VCaP (cell line): ENCODE results near the gene TFRC.
"Not testable (repeated sequence)": the region's sequence is repeated elsewhere in the genome, so short reads cannot be mapped to it uniquely, and the experiment has no call there.

ENCODE experiments used
- H3K27ac ChIP-seq: fragments of 450-650 bp; 2 replicates; pipeline ENCODE4 v1.5.1; 2017
- TF ChIP-seq, protein P1 (sequence below): fragments of 450-650 bp; conservative IDR thresholded peaks from 2 replicates; pipeline ENCODE4 v1.5.1; 2017; ENCODE audit warnings: mild to moderate bottlenecking, moderate library complexity

The TFRC gene

DNA sequence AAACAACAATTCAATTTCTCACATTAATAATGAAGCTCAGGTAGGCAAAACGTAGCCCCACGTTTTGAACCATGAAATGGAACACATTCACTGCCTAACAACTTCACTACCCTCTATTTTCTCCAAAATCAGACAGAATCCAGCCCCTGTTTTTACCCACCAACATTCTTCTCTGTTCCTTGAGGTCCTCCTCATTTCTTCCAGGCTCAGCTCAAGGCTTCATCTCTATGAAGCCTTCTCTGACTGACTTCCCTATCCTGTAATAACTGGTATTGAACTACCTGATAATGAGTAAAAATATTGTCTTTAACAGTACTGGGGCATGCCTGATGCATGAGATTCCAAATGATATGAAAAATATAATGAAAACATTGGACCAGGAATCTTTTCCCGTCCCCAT lies 2.2 kb downstream of the TFRC start:
- TF ChIP-seq, protein P1, sequence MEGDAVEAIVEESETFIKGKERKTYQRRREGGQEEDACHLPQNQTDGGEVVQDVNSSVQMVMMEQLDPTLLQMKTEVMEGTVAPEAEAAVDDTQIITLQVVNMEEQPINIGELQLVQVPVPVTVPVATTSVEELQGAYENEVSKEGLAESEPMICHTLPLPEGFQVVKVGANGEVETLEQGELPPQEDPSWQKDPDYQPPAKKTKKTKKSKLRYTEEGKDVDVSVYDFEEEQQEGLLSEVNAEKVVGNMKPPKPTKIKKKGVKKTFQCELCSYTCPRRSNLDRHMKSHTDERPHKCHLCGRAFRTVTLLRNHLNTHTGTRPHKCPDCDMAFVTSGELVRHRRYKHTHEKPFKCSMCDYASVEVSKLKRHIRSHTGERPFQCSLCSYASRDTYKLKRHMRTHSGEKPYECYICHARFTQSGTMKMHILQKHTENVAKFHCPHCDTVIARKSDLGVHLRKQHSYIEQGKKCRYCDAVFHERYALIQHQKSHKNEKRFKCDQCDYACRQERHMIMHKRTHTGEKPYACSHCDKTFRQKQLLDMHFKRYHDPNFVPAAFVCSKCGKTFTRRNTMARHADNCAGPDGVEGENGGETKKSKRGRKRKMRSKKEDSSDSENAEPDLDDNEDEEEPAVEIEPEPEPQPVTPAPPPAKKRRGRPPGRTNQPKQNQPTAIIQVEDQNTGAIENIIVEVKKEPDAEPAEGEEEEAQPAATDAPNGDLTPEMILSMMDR = no peak
- H3K27ac ChIP-seq = peak overlapping the region; percentile 96

DNA sequence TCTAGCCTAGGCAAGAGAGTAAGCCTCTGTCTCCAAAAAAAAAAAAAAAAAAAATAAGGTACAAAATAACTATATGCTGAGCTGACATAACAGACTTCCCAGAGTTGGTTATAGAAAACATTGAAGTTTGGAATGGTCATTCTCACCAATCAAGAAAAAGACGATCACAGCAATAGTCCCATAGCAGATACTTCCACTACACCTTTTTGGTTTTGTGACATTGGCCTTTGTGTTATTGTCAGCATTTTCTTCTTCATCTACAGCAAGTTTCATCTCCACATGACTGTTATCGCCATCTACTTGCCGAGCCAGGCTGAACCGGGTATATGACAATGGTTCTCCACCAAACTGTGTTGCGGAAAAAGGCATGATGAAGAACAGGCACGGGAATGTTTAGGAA lies 6.9 kb downstream of the TFRC start:
- TF ChIP-seq, protein P1 = no peak

DNA sequence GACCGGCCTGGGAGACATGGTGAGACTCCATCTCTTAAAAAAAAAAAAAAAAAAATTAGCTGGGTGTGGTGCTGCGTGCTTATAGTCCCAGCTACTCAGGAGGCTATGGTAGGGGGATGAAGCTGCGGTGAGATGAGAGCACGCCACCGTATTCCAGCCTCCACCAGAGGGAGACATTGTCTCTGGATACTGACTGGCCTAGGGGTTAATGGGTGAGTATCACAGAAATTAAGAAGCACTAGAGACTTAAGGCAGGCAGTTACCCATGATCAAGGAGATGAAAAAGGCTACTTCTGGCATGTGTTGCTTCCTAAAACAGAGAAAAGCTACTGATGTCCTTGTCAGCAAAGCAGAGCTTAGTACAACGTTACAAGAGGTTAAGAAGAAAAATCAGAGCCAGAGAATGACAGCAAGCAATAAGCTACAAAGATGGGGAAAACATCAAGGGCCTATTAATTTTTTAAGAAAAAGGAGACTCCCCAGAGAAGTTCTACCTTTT lies 8.6 kb downstream of the TFRC start:
- H3K27ac ChIP-seq = peak overlapping the region; percentile 16; the same call in 1 of the 2 replicates
- TF ChIP-seq, protein P1 = peak; percentile 88

More for the DNA sequence above, 6.9 kb downstream of the TFRC start:
- no peak overlapping the region for H3K27ac ChIP-seq

DNA sequence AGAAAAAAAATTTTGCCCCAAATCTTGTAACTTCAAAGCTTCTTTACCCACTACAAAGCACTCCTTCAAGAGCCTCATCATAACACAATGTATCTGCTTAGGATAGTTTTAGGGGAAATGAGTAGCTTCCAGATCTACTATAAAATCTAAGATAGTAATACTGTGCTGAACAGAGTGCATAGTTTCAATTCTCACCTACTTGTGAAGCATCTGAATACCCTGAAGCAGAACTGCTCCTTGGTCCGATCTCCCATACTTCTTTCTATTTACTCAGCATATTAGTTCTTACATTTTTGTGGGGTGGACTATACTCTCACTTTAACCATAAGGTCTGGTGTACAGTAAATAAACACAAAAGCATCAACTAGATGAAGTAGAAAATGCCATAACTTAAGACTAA lies 9.6 kb downstream of the TFRC start:
- H3K27ac ChIP-seq = peak overlapping the region; percentile 16; the same call in 1 of the 2 replicates
- TF ChIP-seq, protein P1 = no peak

DNA sequence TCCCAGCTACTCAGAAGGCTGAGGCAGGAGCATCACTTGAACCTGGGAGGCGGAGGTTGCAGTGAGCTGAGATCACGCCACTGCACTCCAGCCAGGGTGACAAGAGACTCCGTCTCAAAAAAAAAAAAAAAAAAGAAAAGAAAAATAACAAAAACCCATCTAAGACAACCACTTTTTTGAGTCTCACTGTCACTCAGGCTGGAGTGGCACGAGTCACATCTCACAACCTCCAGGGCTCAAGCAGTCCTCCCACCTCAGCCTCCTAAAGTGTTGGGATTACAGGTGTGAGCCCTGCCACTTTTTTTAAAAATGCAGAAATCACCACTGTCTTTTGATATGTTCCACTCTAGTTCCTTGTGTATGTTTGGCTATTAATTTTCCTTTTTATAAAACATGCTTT lies 13.1 kb downstream of the TFRC start:
- H3K27ac ChIP-seq = not testable (repeated sequence)

DNA sequence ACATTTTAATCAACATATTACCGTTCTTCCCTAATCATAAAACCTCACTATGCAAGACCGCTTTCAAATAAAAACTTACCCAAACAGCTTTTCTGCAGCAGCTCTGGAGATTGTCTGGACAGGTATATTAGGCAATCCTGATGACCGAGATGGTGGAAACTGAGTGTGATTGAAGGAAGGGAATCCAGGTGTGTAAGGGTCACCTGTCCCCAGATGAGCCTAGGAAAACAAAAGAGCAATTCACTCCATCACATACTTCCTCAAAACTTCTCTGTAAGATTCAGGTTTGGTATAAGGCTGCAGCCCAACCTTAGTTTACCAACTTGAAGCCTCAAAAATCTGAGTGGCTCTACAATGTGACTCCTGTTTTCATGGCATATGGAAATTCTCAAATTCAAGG lies 14.5 kb downstream of the TFRC start:
- TF ChIP-seq, protein P1 = no peak
- no peak overlapping the region; the same call in 1 of the 2 replicates for H3K27ac ChIP-seq

DNA sequence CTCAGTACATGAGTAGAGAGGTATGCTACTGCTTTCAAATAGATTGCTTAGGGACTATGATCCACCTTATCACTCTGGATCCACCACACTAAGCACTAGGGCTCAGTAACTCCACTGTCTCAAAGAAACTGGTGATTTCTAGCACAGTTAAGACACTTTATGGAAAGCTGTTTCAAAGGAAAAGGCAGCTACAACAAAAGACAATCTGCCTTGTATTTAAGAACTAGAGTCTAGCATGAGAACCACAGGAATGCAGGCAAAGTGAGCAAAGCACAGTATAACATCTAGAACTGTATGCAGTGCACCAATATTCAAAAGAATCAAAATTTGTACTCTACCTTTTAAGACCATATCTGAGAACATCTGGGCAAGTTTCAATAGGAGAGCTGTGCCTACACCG lies 17.9 kb downstream of the TFRC start:
- TF ChIP-seq, protein P1 = no peak
- H3K27ac ChIP-seq = no peak overlapping the region

DNA sequence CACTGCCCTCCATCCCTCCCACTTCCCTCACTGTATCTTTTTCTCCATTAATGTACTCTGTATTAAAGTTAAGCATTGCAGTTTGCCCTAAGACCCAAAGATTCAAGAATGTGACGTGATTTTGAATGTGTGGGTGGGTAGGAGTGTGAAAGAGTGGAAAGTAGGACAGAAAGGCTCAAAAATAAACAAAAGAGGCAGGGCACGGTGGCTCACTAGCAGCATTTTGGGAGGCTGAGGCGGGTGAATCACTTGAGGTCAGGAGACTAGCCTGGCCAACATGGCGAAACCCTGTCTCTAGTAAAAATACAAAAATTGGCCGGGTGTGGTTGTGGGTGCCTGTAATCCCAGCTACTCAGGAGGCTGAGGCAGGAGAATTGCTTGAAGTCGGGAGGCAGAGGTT lies 18.4 kb downstream of the TFRC start:
- TF ChIP-seq, protein P1 = no peak
- no peak overlapping the region for H3K27ac ChIP-seq
